ENCODE results near the gene TRIM2.

Gene TRIM2

DNA sequence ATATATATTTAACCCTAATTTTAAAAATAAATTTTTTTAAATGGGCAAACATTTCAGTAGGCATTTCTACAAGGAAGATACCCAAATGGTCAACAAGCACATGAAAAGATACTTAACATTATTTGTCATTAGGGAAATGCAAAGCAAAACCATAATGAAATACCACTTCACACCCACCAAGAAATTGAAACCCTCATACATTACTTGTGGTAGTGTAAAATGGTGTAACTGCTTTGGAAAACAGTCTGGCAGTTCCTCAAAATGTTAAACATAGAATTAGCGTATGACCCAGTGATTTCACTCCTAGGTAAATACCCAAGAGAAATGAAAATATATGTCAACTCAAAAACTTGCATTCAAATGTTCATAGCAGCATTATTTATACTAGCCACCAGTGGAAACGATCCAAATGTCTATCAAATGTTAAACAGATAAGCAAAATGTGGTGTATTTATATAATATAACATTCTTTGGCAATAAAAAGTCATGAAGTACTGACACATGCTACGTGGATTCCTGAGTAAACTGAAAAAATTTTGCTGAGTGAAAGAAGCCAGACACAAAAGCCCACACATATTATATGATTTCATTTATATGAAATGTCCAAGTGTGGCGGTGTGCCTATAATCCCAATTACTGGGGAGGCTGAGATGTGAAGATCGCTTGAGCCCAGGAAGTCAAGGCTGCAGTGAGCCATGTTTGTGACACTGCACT is 16.6 kb downstream of the TRIM2 start:
- peaks cover 0 to 4% of the 10 kb centered on the region in 2 donors for H3K36me3 ChIP-seq (ENCODE audit: control insufficient read depth in 2 of 2, insufficient read depth in 2 of 2, low read length in 2 of 2)
- H3K4me1 ChIP-seq (ENCODE audit: control insufficient read depth in 2 of 2, insufficient read depth in 2 of 2, low read length in 2 of 2), result peaks cover 25 to 46% of the 10 kb centered on the region in 2 donors

DNA sequence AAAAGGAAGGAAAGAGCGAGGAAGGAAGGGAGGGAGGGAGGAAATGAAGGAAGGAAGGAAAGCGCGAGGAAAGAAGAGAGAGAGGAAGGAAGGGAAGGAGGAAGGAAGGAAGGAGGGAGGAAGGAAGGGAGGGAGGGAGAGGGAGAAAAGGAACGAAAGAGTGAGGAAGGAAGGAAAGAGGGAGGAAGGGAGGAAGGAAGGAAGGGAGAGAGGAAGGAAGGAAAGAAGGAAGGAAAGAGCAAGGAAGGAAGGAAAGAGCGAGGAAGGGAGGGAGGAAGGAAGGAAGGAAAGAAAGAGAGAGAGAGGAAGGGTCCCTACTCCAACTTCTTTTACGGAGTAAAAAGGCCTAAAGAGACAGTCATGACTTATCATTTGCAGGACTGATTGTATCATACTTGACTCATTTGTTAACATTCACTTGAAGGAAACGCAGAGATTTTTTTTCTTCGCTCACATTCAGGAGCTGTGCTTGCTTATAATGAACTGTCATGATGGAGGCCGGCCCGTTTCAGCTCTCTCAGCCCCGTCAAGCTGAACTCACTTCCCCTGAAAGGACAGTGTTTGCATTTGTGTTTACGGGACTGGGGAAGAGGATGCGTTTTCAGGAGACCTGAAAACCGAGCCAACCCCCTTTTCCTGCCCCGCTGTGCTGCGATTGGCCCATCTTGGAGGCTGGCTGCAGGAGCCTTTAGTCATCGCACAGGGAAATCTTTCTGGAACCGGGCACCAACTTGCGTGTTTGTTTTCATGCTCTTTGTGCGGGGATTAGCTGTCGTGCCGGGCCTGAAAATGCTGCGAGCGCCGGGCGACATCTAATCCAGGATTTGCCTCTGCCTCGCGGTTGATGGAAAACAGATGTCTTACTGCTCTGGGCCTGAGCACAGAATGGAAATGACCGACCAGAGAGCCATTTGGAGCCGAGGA is 17.8 kb downstream of the TRIM2 start:
- Histone ChIP-seq H3K4me3 (ENCODE audit: low read length in 2 of 2) (peak overlapping the region; percentile 71 to 72), H3K9ac (ENCODE audit: low read depth in 1 of 2, low read length in 2 of 2) (peak overlapping the region; percentile 53 to 64), H3K27me3 (ENCODE audit: control insufficient read depth in 2 of 2, insufficient read depth in 2 of 2, low read length in 2 of 2) (no peaks in the 10 kb centered on the region), H3K36me3 (ENCODE audit: control insufficient read depth in 2 of 2, insufficient read depth in 2 of 2, low read length in 2 of 2) (peaks cover 0 to 4% of the 10 kb centered on the region in 2 donors), H3K27ac (ENCODE audit: low read depth in 2 of 2, low read length in 2 of 2) (peak overlapping the region; percentile 78 to 81), H3K9me3 (ENCODE audit: control insufficient read depth in 2 of 2, low read length in 2 of 2) (no peaks in the 10 kb centered on the region), H3K4me1 (ENCODE audit: control insufficient read depth in 2 of 2, insufficient read depth in 2 of 2, low read length in 2 of 2) (peaks cover 25 to 46% of the 10 kb centered on the region in 2 donors)

More for the DNA sequence above, 16.6 kb downstream of the TRIM2 start:
- no peaks in the 10 kb centered on the region for H3K9me3 ChIP-seq (ENCODE audit: control insufficient read depth in 2 of 2, low read length in 2 of 2)
- H3K4me3 ChIP-seq (ENCODE audit: low read length in 2 of 2), result no peak overlapping the region
- H3K27ac ChIP-seq (ENCODE audit: low read depth in 2 of 2, low read length in 2 of 2), result peak overlapping the region; percentile 78 to 81
- H3K9ac ChIP-seq (ENCODE audit: low read depth in 1 of 2, low read length in 2 of 2), result peak overlapping the region in 1 of 2 donors; percentile 22
- H3K27me3 ChIP-seq (ENCODE audit: control insufficient read depth in 2 of 2, insufficient read depth in 2 of 2, low read length in 2 of 2), result no peaks in the 10 kb centered on the region

DNA sequence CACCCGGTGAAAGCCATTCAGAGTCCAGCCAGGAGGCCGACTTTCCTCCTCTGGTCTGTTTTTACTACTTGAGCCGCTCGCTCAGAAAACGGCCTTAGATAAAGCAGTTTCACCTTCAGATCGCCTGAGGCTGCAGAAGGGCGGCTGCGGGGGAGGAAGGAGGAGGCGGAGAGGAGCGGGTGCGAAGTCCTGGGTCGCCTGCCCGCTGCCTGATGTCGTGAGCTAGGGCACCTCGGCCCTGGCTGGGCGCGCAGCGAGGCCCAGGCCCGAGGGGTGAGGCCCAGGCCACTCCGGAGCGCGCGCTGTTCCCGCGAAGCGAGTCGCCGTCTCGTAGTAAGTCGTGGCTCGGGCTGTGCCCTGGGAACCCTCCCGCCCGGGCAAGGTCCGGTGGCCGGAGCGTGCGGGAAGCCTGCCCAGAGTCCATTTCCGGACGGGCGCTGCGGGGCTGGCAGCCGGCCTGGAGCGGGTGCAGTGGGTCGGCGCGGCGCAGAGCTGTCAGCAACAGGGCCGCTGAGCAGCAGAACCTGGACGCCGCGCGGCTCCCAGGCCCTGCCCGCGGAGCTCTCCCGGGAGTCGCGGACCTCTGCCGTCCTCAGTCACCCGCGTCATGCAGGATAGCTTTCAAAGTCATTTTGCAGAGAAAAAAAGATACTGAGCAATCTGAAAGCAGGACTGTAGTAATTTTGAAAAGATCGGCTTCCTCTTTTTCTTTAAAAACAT is 18.6 kb downstream of the TRIM2 start:
- peak overlapping the region; percentile 71 to 72 for H3K4me3 ChIP-seq (ENCODE audit: low read length in 2 of 2)
- peaks cover 25 to 41% of the 10 kb centered on the region in 2 donors for H3K4me1 ChIP-seq (ENCODE audit: control insufficient read depth in 2 of 2, insufficient read depth in 2 of 2, low read length in 2 of 2)
- H3K27me3 ChIP-seq (ENCODE audit: control insufficient read depth in 2 of 2, insufficient read depth in 2 of 2, low read length in 2 of 2), result no peaks in the 10 kb centered on the region
- peak overlapping the region; percentile 78 to 81 for H3K27ac ChIP-seq (ENCODE audit: low read depth in 2 of 2, low read length in 2 of 2)
- H3K36me3 ChIP-seq (ENCODE audit: control insufficient read depth in 2 of 2, insufficient read depth in 2 of 2, low read length in 2 of 2), result peaks cover 0 to 4% of the 10 kb centered on the region in 2 donors
- H3K9ac ChIP-seq (ENCODE audit: low read depth in 1 of 2, low read length in 2 of 2), result peak overlapping the region; percentile 53 to 64
- H3K9me3 ChIP-seq (ENCODE audit: control insufficient read depth in 2 of 2, low read length in 2 of 2), result no peaks in the 10 kb centered on the region

DNA sequence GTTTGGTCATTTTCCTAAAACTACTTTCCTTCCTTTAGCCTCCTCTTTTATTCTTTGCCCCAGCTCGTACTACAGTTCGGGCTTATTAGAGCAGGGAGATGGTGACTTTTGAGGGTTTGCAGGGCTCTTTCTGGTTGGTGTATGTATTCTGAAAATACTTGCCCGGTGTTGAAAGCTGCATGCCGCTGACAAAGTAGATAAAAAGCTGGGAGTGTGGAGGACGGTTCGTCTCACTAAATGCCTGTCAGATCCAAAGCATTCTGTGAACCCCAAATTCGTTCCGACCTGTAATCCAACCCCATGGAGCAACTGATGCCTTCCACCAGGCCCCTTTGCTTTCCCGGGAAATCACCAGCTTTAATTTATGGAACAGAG is 19.2 kb downstream of the TRIM2 start:
- H3K27ac ChIP-seq (ENCODE audit: low read depth in 2 of 2, low read length in 2 of 2), result peak overlapping the region; percentile 78 to 81
- H3K4me1 ChIP-seq (ENCODE audit: control insufficient read depth in 2 of 2, insufficient read depth in 2 of 2, low read length in 2 of 2), result peaks cover 25 to 37% of the 10 kb centered on the region in 2 donors
- peak overlapping the region; percentile 53 to 64 for H3K9ac ChIP-seq (ENCODE audit: low read depth in 1 of 2, low read length in 2 of 2)
- H3K4me3 ChIP-seq (ENCODE audit: low read length in 2 of 2), result peak overlapping the region; percentile 71 to 72
- H3K36me3 ChIP-seq (ENCODE audit: control insufficient read depth in 2 of 2, insufficient read depth in 2 of 2, low read length in 2 of 2), result peaks cover 0 to 4% of the 10 kb centered on the region in 2 donors
- no peaks in the 10 kb centered on the region for H3K27me3 ChIP-seq (ENCODE audit: control insufficient read depth in 2 of 2, insufficient read depth in 2 of 2, low read length in 2 of 2)
- no peaks in the 10 kb centered on the region for H3K9me3 ChIP-seq (ENCODE audit: control insufficient read depth in 2 of 2, low read length in 2 of 2)

DNA sequence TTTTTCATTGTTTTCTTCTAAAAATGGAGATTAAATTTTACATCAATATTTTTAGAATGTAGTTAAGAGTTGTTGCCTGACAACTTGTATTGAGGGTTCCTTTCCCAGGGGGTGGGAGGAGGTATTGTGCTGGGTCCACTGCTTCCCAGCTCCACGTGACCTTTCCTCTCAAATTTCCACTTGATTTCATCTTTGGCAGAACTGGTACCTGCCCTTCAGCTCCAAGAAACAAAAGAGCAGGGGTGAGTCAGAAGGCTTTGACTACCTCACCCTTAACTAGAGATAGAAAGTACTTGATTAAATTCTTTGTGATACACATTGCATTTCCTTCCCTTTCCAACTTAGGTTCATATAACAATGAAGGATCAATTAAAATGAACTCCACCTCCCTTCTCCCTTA is 19.7 kb downstream of the TRIM2 start:
- no peaks in the 10 kb centered on the region for H3K27me3 ChIP-seq (ENCODE audit: control insufficient read depth in 2 of 2, insufficient read depth in 2 of 2, low read length in 2 of 2)

DNA sequence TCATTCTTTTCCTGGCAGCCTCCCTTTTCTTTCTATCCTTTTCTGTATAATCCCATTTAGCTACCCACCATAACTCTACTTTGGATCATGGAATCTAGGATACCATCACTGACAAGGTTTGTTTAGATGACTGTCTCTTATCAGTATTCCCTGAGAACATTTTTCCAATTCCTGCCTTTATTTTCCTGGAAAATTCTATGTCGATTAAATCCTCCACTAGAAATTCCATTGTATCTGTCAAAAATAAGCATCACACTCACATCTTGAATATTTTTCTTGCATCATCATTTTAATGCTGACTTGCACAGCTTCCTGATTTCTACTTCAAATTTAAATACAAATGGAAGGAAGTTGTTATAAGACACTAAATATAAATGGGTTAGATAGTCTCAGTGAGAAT is 20.2 kb downstream of the TRIM2 start:
- no peaks in the 10 kb centered on the region for H3K27me3 ChIP-seq (ENCODE audit: control insufficient read depth in 2 of 2, insufficient read depth in 2 of 2, low read length in 2 of 2)
- H3K9ac ChIP-seq (ENCODE audit: low read depth in 1 of 2, low read length in 2 of 2), result no peak overlapping the region
- no peaks in the 10 kb centered on the region for H3K9me3 ChIP-seq (ENCODE audit: control insufficient read depth in 2 of 2, low read length in 2 of 2)
- H3K27ac ChIP-seq (ENCODE audit: low read depth in 2 of 2, low read length in 2 of 2), result no peak overlapping the region
- no peak overlapping the region for H3K4me3 ChIP-seq (ENCODE audit: low read length in 2 of 2)
- H3K36me3 ChIP-seq (ENCODE audit: control insufficient read depth in 2 of 2, insufficient read depth in 2 of 2, low read length in 2 of 2), result peaks cover 2 to 4% of the 10 kb centered on the region in 2 donors
- H3K4me1 ChIP-seq (ENCODE audit: control insufficient read depth in 2 of 2, insufficient read depth in 2 of 2, low read length in 2 of 2), result peaks cover 23 to 30% of the 10 kb centered on the region in 2 donors

More for the DNA sequence above, 19.7 kb downstream of the TRIM2 start:
- Histone ChIP-seq H3K4me3 (ENCODE audit: low read length in 2 of 2) (peak overlapping the region; percentile 71 to 72), H3K4me1 (ENCODE audit: control insufficient read depth in 2 of 2, insufficient read depth in 2 of 2, low read length in 2 of 2) (peaks cover 25 to 33% of the 10 kb centered on the region in 2 donors), H3K27ac (ENCODE audit: low read depth in 2 of 2, low read length in 2 of 2) (peak overlapping the region in 1 of 2 donors; percentile 81), H3K9ac (ENCODE audit: low read depth in 1 of 2, low read length in 2 of 2) (peak overlapping the region in 1 of 2 donors; percentile 64), H3K9me3 (ENCODE audit: control insufficient read depth in 2 of 2, low read length in 2 of 2) (no peaks in the 10 kb centered on the region), H3K36me3 (ENCODE audit: control insufficient read depth in 2 of 2, insufficient read depth in 2 of 2, low read length in 2 of 2) (peaks cover 2 to 4% of the 10 kb centered on the region in 2 donors)

DNA sequence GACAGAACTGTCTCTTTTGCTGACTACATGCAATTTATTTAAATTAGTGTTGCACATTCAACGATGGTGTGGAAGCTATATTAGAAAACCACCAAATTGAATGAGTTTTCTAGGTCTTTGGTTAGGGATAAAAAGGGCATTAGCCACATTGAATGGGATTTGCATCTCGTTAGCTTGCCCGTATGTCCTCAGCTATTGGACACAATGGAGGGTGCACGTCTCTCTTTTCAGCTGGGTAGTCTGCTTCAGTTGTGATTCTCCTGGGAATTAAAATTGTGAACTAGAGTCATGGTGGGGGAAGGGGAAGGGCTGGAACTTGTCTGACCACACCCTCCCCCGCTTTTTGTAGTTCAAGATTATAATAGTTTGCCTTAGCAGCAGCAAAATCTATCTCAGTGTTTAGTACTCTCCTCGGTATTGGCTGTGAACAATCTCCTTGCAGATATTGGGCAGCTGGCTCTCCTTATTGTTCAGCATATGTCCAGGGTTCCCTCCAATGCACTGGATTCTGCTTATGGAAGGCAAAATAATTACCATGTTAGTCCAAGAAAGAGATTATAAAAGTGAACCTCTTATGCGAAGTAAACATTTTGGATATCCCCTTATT is 23.3 kb downstream of the TRIM2 start:
- H3K36me3 ChIP-seq (ENCODE audit: control insufficient read depth in 2 of 2, insufficient read depth in 2 of 2, low read length in 2 of 2), result peaks cover 2 to 3% of the 10 kb centered on the region in 2 donors
- no peaks in the 10 kb centered on the region for H3K9me3 ChIP-seq (ENCODE audit: control insufficient read depth in 2 of 2, low read length in 2 of 2)
- H3K9ac ChIP-seq (ENCODE audit: low read depth in 1 of 2, low read length in 2 of 2), result no peak overlapping the region
- no peak overlapping the region for H3K4me3 ChIP-seq (ENCODE audit: low read length in 2 of 2)
- no peaks in the 10 kb centered on the region for H3K27me3 ChIP-seq (ENCODE audit: control insufficient read depth in 2 of 2, insufficient read depth in 2 of 2, low read length in 2 of 2)
- no peak overlapping the region for H3K27ac ChIP-seq (ENCODE audit: low read depth in 2 of 2, low read length in 2 of 2)
- peaks cover 3 to 13% of the 10 kb centered on the region in 2 donors for H3K4me1 ChIP-seq (ENCODE audit: control insufficient read depth in 2 of 2, insufficient read depth in 2 of 2, low read length in 2 of 2)

DNA sequence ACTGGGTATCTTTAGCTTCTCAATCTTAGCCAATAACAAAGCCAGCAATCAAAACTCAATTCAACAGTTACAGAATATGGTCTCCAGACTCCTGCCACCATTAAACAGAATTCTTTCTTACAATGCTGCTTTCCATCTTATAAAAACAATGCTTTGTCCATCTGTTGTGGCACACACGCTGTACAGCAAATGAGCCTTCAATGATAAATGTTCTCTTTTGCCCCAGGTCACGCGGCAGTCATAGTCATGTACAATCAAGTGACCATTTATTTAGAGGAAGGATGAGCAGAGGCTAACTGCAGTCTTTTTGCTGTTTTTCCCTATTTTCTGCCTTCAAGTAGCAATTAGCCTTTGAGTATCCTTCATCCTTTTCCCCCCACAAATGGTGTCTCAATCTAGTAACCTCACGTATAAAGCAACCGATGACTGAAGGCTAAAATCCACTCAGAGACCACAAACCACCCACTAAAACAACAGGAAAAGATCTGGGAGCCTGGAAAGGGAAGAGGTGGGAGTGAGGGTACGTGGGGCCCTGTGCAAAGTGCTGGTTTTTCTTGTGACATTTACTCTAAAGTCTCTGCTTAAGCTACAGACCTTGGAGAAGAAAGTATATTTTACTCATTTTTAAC is 24.4 kb downstream of the TRIM2 start:
- no peaks in the 10 kb centered on the region for H3K27me3 ChIP-seq (ENCODE audit: control insufficient read depth in 2 of 2, insufficient read depth in 2 of 2, low read length in 2 of 2)
- H3K36me3 ChIP-seq (ENCODE audit: control insufficient read depth in 2 of 2, insufficient read depth in 2 of 2, low read length in 2 of 2), result peaks cover 0 to 2% of the 10 kb centered on the region in 2 donors
- no peaks in the 10 kb centered on the region for H3K9me3 ChIP-seq (ENCODE audit: control insufficient read depth in 2 of 2, low read length in 2 of 2)
- no peak overlapping the region for H3K4me3 ChIP-seq (ENCODE audit: low read length in 2 of 2)
- H3K27ac ChIP-seq (ENCODE audit: low read depth in 2 of 2, low read length in 2 of 2), result no peak overlapping the region
- H3K4me1 ChIP-seq (ENCODE audit: control insufficient read depth in 2 of 2, insufficient read depth in 2 of 2, low read length in 2 of 2), result peaks cover 10 to 20% of the 10 kb centered on the region in 2 donors
- no peak overlapping the region for H3K9ac ChIP-seq (ENCODE audit: low read depth in 1 of 2, low read length in 2 of 2)

DNA sequence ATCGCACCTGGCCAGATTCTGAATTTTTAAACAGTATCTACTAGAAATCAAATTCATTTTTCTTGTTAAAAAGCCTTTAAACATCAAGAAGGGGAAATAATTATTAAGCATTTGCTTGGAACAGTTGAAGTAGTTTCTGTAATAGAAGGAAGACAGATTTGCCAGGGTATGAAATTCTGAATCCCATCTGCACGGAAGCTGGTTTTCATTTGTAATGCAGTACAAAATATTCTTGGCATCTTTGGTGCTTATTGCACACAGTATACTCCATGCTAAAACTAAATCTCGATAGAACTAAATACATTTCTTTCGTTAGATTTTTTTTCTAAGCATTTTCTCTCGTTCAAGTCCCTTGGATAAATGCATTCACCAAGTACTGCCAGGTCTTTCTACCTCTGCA is 25.3 kb downstream of the TRIM2 start:
- Histone ChIP-seq H3K9me3 (ENCODE audit: control insufficient read depth in 2 of 2, low read length in 2 of 2) (no peaks in the 10 kb centered on the region), H3K4me1 (ENCODE audit: control insufficient read depth in 2 of 2, insufficient read depth in 2 of 2, low read length in 2 of 2) (peaks cover 15 to 25% of the 10 kb centered on the region in 2 donors), H3K27ac (ENCODE audit: low read depth in 2 of 2, low read length in 2 of 2) (no peak overlapping the region), H3K36me3 (ENCODE audit: control insufficient read depth in 2 of 2, insufficient read depth in 2 of 2, low read length in 2 of 2) (peaks cover 0 to 2% of the 10 kb centered on the region in 2 donors), H3K4me3 (ENCODE audit: low read length in 2 of 2) (no peak overlapping the region), H3K27me3 (ENCODE audit: control insufficient read depth in 2 of 2, insufficient read depth in 2 of 2, low read length in 2 of 2) (no peaks in the 10 kb centered on the region), H3K9ac (ENCODE audit: low read depth in 1 of 2, low read length in 2 of 2) (no peak overlapping the region)

Data from mucosa of rectum (tissue), 2 donors.